HG02870 (cell line): Measurements from ENCODE around the gene KRT85.
"Not testable (repeated sequence)": the region's sequence is repeated elsewhere in the genome, so short reads cannot be mapped to it uniquely, and the experiment has no call there.

Source experiments
- ATAC-seq: cut with Tn5 transposase; IDR thresholded peaks from one replicate; pipeline ENCODE4 v1.9.1; 2021; ENCODE audit warnings: mild to moderate bottlenecking, moderate library complexity; ENCODE audit not compliant: unreplicated experiment

Gene KRT85

DNA sequence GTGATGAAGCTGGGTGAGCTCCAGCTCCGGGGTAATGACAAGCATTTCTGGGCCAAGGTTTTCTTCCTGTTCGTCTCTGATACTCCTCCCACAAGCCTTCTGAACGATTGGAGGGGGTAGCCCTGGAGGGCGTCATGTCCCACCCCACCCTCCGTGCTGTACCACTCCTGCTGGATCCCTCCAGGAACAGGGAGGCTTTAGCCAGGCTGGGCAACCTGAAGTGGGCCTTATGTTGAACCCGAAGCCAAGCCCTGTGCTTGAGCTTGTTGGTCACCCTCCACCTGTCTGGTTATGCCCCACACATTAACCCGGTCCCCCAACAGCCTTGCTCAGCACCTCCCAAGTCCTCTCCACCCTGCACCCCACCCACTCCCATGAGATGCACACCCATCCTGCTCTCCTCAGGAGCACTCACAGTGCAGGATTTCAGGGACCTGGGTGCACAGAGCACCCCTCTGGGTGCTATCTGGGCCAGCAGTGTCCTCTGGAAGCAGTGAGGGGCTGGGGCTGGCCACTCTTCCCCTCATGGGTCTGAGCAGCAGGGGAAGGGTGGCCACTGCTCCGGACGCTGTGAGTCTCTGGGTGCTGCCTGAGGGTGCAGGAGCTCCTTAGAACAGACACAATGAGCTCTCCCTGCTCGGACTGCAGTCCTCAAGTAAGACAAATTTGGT lies 39.3 kb downstream of the KRT85 start:
- no peak for ATAC-seq

GRCh38 chr12:52327052-52327829 lies 40.0 kb downstream of the KRT85 start:
- ATAC-seq = peak; percentile 88

DNA sequence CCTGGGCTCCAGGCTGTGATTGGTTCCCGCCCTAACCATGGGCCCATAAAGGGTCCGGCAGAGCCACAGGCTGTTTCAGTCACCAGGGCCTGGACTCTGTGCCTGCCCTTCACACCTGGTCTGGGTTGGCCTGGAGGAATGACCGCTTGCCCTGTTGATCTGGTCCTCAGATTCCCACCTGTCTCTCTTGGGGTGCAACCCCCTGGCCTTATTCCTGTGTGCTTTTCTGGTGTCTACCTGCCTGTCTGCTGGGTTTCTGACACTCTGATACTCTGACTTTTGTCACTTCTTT lies 43.2 kb downstream of the KRT85 start:
- no peak for ATAC-seq

- ATAC-seq = no peak
Measured at GRCh38 chr12:52323416-52324152, 43.7 kb downstream of the KRT85 start.

GRCh38 chr12:52323001-52323400 lies 44.3 kb downstream of the KRT85 start:
- ATAC-seq = no peak

DNA sequence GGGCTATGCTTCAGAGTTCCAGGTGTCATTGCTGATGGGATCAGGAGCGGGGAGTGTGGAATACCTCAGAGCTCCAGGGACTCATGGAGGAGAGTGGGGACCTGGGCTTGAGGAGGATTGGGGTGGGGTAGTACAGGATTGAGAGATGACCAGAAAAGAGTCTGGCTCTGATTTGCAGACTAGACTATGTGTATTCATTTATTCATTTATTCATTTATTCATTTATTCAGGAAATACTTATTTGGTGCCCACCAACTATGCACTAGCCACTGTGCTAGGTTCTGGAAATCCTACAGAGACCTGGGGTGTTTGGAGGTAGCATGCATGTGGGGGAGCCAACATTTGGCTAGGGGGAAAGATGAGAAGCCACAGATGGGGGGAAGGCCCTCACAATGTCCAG lies 45.2 kb downstream of the KRT85 start:
- no peak for ATAC-seq

- ATAC-seq = no peak
Measured at GRCh38 chr12:52321418-52321817, 45.9 kb downstream of the KRT85 start.

GRCh38 chr12:52320784-52321400 lies 46.4 kb downstream of the KRT85 start, which contains the start of gene KRT83:
KRT83 (minus strand) TSS chr12:52321398; CDS start chr12:52321335, 63 bp downstream.
- ATAC-seq = no peak

- ATAC-seq = no peak
Measured at GRCh38 chr12:52319097-52319496, 48.2 kb downstream of the KRT85 start.

DNA sequence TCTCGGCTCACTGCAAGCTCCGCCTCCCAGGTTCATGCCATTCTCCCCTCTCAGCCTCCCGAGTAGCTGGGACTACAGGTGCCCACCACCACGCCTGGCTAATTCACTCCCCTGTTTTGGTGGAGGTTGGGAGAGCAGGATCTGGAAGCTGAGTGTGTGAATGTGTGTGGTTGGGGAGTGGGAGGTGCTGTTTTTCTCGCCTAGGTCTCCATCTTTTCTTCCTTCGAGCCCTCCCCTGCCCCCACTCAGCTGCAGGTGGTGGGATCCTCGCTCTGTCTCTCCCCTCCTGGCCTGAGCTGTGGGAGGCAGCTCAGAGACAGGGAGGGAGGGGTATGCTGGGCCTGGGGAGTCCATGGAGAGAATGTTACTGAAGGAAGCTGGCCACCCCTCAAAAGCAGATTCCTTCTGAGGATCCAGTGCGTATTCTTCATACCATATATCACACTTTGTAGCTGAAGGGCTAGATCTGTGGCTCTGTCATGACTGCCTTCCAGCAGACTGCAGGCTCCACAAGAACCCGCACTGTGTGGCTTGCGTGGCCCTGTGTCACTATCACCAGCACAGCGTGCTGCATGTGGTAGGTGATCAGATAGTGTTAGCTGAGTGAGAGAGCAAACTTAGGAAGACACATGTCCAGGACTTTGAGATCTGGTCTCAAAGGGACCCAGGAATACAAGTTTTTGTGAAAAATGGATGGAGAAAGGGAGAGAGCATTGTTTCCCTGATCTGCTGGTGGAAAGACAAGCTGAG lies 48.9 kb downstream of the KRT85 start:
- no peak for ATAC-seq

GRCh38 chr12:52317468-52318052 lies 49.7 kb downstream of the KRT85 start:
- ATAC-seq = no peak

DNA sequence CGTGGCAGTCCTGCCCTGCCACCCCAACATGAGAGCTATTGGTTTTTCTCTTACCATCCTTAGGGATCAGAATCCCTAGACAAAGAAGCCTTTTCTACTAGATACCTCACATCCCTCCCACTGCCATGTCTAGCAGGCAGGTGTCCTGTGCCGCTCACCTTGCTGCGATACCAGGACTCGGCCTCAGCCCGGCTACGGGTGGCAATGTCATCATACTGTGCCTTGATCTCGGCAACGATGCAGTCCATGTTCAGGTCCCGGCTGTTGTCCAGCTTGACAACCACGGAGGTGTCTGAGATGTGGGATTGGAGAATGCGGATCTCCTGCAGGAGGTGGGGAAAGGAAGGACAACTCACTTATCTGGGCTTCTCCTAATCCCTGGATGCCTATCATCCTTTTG lies 50.6 kb downstream of the KRT85 start:
- no peak for ATAC-seq

DNA sequence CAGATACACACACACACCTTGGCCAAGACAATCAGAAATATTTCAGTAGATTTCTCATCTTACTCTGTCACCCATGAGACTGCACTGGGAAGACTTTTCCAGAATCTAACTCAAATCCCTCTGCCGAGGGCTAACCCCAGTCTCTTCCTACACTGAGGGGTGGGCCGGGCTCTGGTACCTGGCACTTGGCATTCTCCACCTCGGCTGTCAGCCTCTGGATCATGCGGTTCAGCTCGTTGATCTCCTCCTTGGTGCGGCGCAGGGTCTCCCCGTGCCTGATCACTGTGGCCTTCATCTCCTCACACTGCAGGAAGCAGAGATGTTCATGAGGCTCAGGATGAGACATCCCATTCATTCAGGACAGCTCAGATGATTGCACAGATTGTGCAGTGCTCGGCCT lies 51.0 kb downstream of the KRT85 start:
- no peak for ATAC-seq

DNA sequence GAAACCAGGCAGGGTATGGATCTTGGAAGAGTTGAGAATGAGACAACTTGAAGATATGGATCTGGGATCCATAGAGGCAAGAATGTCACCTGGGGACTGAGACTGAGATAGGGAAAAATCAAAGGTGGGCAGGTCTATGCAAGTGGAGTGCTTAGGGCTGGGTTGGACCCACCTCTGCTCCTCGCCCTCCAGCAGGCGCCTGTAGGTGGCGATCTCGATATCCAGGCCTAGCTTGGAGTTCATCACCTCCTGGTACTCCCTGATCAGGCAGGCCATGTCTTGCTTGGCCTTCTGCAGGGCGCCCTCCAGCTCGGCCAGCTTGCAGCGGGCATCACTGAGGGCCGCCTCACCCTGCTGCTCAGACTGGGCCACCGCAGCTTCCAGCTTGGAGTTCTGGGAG lies 51.6 kb downstream of the KRT85 start:
- not testable (repeated sequence) for ATAC-seq

- no peak for ATAC-seq
Measured at GRCh38 chr12:52314511-52314910, 52.8 kb downstream of the KRT85 start.

DNA sequence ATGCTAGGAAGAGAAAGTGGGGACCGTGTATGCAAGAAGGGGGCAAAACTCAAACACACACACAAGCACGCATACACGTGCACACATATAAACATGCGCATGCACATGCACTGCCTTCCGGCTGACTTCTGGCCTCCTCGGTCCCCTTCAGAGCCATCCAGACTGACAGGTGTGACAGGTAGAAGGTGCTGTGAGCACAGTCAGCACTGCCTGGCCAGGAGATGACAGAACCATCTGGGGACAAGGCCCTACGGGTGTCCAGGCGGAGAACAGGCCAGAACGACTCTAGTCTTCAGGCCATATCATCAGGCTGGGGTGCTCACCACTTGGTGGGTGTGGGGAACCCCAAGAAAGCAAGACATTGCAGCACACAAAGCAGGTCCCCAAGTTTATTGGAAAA lies 53.4 kb downstream of the KRT85 start:
- no peak for ATAC-seq

DNA sequence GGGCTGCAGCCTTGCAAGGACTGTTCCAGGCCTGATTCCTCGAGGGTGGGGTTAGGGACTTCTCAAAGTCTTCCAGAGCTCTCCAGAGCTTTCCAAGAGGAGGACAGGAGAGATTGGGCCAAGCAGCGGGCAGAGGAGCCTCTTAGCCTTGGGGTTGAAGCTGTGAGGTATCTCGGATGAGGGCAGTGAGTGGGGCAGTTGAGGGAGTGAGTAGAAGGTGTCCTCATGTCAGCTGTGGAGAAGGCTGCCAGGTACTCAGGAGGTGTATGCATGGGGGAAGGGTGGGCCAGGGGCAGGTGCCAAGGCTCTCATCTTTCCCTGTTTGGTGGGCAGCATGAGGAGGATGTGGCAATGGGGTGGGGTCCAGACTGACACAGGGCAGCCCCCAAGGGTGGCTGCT lies 53.8 kb downstream of the KRT85 start:
- no peak for ATAC-seq

GRCh38 chr12:52312086-52312485 lies 55.2 kb downstream of the KRT85 start:
- ATAC-seq = no peak

GRCh38 chr12:52311285-52311648 lies 56.0 kb downstream of the KRT85 start:
- ATAC-seq = no peak

GRCh38 chr12:52310622-52311284 lies 56.5 kb downstream of the KRT85 start:
- ATAC-seq = no peak
